ENCODE measurements around the gene KATNBL1. TPM values are rescaled to one million over a fixed set of nuclear protein-coding genes. Genes with fewer than 3 reads are reported as not detected.

The KATNBL1 gene
- total RNA-seq, 1 donor from 2014 or later: 43.4 TPM

DNA sequence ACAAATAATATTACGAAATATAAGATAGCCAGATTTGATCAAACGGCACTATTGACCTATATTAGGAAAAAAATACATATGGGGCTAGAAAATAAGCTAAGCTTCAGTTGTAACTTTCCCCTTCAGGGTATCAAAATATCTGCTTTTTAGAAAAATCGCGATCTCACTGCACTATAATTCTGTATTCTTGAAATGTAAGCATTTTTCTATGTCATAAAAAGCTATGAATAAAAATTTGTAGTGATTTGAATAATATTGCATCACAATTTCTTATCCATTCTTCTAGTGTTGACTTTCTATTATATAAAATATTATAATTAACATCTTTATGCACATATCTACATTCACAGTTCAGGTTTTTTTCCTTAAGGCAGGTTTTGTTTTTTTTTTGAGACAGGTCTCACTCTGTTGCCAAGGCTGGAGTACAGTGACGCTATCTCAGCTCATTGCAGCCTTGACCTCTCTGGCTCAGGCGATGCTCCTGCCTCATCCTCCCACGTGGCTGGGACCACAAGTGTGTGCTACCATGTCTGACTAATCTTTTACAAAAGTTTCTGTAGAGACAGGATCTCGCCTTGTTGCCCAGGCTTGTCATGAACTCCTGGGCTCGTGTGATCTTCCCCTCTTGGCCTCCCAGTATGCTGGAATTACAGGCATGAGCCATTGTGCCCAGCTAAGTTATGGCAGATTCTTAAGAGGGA is 36.5 kb upstream of the KATNBL1 start:
- no peaks in the 10 kb centered on the region for H3K27me3 ChIP-seq (ENCODE audit: control insufficient read depth, insufficient read depth, low read length)
- TF ChIP-seq, protein P1, sequence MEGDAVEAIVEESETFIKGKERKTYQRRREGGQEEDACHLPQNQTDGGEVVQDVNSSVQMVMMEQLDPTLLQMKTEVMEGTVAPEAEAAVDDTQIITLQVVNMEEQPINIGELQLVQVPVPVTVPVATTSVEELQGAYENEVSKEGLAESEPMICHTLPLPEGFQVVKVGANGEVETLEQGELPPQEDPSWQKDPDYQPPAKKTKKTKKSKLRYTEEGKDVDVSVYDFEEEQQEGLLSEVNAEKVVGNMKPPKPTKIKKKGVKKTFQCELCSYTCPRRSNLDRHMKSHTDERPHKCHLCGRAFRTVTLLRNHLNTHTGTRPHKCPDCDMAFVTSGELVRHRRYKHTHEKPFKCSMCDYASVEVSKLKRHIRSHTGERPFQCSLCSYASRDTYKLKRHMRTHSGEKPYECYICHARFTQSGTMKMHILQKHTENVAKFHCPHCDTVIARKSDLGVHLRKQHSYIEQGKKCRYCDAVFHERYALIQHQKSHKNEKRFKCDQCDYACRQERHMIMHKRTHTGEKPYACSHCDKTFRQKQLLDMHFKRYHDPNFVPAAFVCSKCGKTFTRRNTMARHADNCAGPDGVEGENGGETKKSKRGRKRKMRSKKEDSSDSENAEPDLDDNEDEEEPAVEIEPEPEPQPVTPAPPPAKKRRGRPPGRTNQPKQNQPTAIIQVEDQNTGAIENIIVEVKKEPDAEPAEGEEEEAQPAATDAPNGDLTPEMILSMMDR (IDR thresholded peaks at IDR 0.05; ENCODE audit: insufficient read depth, low read length, poor library complexity, severe bottlenecking): no peak
- no peak for DNase-seq (ENCODE audit: low read depth)

DNA sequence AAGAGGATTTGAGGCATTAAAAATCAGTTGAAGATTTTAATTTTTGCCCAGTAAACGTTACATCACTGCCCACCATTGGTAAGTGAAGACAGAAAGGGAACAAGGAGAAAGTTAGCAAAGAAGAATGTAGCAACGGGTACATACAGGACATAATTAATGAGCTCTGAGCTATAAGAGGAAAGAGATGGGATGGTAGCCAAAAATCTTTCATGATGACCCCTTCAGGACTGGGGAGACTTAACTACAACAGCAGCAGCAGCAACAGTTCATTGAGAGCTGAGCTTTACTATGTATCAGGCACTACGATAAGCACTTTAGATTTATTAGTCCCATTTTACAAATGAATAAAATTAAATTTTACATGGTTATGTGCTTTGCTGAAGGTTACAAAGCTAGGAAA is 33.3 kb upstream of the KATNBL1 start:
- no peak for DNase-seq (ENCODE audit: low read depth)
- Histone ChIP-seq H3K36me3 (ENCODE audit: control insufficient read depth, insufficient read depth, low read length) (peaks cover 2% of the 10 kb centered on the region), H3K4me3 (ENCODE audit: low read depth, low read length) (no peak overlapping the region), H3K27me3 (ENCODE audit: control insufficient read depth, insufficient read depth, low read length) (no peaks in the 10 kb centered on the region)
- TF ChIP-seq, protein P1 (IDR thresholded peaks at IDR 0.05; ENCODE audit: insufficient read depth, low read length, poor library complexity, severe bottlenecking): no peak

More for the DNA sequence above, 36.5 kb upstream of the KATNBL1 start:
- H3K4me3 ChIP-seq (ENCODE audit: low read depth, low read length): no peak overlapping the region
- H3K36me3 ChIP-seq (ENCODE audit: control insufficient read depth, insufficient read depth, low read length): peaks cover 2% of the 10 kb centered on the region

DNA sequence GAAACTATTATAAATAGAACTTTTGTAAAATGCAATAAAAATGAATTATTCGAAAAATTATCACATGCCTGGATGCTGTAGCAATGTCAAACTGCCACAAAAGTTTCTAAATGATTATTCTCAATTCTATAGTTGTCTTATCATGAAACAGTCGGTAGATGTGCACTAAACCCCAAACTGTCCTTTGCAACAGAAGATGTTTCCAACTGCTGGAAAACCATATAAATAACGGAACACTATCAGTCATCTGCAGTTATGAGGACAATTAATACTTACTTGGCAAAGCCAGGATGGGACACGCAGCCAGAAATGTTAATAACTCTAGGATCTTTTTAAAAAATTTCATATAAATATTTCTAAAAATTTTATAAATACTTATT is 32.4 kb upstream of the KATNBL1 start:
- TF ChIP-seq, protein P1 (IDR thresholded peaks at IDR 0.05; ENCODE audit: insufficient read depth, low read length, poor library complexity, severe bottlenecking): no peak
- DNase-seq (ENCODE audit: low read depth): no peak
- Histone ChIP-seq H3K4me3 (ENCODE audit: low read depth, low read length) (no peak overlapping the region), H3K36me3 (ENCODE audit: control insufficient read depth, insufficient read depth, low read length) (peaks cover 2% of the 10 kb centered on the region), H3K27me3 (ENCODE audit: control insufficient read depth, insufficient read depth, low read length) (no peaks in the 10 kb centered on the region)

DNA sequence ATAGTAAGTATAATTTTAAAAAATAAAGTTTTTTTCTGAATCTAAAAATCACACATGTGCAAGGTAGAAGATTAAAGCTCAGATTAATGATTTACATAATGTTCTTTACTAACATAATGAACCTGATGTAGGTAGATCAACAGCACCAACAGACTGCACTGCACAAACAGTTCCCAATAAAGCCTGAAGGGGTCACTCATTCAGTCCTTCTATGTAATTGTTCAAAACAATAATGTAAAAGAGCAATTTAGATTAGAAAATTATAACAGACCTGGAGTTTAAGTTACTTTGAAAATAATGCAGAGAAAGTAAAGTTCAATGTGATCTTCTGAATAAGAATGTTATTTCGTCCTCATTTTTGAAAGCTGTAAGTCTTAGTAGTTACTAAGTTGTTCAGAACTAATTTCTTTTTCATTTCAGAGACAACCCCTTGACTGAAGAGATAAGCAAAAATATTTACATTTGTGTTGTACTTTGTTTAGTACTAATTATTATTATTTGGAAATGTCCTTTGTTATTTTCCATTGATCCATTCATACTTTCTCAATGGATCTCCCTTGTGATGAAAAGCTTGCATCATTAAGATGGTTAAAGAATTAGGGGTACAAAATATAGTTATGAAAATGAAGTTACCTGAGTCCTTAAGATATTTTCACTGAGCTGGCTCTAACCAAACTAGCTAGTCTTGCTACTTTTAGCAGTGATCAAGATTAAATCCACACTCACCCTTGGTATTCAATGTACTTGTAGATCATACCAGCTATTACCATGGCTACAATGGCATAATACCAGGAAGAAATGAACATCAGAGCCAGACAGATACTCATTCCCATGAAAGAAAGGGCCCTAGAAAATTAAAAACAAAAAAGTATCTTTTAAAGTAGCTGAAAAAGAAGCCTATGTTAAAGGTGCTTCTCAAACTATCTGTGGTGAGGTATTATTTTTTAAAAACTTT is 31.8 kb upstream of the KATNBL1 start:
- peaks cover 1% of the 10 kb centered on the region for H3K36me3 ChIP-seq (ENCODE audit: control insufficient read depth, insufficient read depth, low read length)
- DNase-seq (ENCODE audit: low read depth): no peak
- no peak overlapping the region for H3K4me3 ChIP-seq (ENCODE audit: low read depth, low read length)
- H3K27me3 ChIP-seq (ENCODE audit: control insufficient read depth, insufficient read depth, low read length): no peaks in the 10 kb centered on the region
- TF ChIP-seq, protein P1 (IDR thresholded peaks at IDR 0.05; ENCODE audit: insufficient read depth, low read length, poor library complexity, severe bottlenecking): peak; percentile 75

DNA sequence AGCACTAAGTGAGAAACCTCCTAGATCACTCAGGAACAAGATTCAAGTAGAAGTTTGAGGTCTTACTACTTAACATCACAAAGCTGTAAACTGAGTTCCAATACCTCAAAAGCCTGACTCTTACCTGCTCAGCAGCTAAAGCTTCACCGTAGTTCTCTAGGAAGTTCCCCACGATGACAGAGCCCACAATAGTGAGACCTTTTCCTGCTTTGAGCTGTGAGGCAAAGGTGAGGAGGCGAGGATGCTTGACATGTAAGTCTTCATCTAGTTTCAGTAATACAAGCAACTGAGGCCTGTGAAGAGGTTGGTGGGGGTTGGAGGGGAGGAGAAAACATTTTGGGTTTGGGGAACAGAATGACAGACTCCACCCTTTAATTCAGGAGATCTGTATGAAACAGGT is 30.6 kb upstream of the KATNBL1 start:
- no peak for DNase-seq (ENCODE audit: low read depth)
- no peaks in the 10 kb centered on the region for H3K27me3 ChIP-seq (ENCODE audit: control insufficient read depth, insufficient read depth, low read length)
- TF ChIP-seq, protein P1 (IDR thresholded peaks at IDR 0.05; ENCODE audit: insufficient read depth, low read length, poor library complexity, severe bottlenecking): no peak
- H3K4me3 ChIP-seq (ENCODE audit: low read depth, low read length): no peak overlapping the region
- H3K36me3 ChIP-seq (ENCODE audit: control insufficient read depth, insufficient read depth, low read length): no peaks in the 10 kb centered on the region

All from kidney epithelial cell (primary cell).